Effector memory CD4-positive, alpha-beta T cell (primary cell): Measurements from ENCODE around the gene ARAP1.

Experiments
- DNase-seq, 3 donors: peaks; one replicate each; pipeline ENCODE4 v3.0.0-alpha.2; 2020
- H3K27ac ChIP-seq: 2 replicates; pipeline ENCODE4 v1.7.0; 2013; ENCODE audit warnings: mild to moderate bottlenecking, low read length, moderate library complexity; ENCODE audit not compliant: insufficient read depth, poor library complexity, severe bottlenecking
- H3K27me3 ChIP-seq: replicated peaks from 2 replicates; pipeline ENCODE4 v1.7.0; 2013; ENCODE audit warnings: mild to moderate bottlenecking, low read length; ENCODE audit not compliant: insufficient read depth, control insufficient read depth, poor library complexity, severe bottlenecking
- H3K36me3 ChIP-seq: 2 replicates; pipeline ENCODE4 v1.7.0; 2013; ENCODE audit warnings: mild to moderate bottlenecking, low read length, moderate library complexity; ENCODE audit not compliant: control insufficient read depth, insufficient read depth
- H3K4me1 ChIP-seq: 2 replicates; pipeline ENCODE4 v1.7.0; 2013; ENCODE audit warnings: low read length, mild to moderate bottlenecking; ENCODE audit not compliant: control insufficient read depth, insufficient read depth, poor library complexity, severe bottlenecking
- H3K4me3 ChIP-seq: 2 replicates; pipeline ENCODE4 v1.7.0; 2013; ENCODE audit warnings: low read length, low read depth, mild to moderate bottlenecking; ENCODE audit not compliant: insufficient read depth, poor library complexity, severe bottlenecking
- H3K9me3 ChIP-seq: 2 replicates; pipeline ENCODE4 v1.7.0; 2013; ENCODE audit warnings: mild to moderate bottlenecking, low read length, moderate library complexity; ENCODE audit not compliant: control insufficient read depth

The ARAP1 gene

DNA sequence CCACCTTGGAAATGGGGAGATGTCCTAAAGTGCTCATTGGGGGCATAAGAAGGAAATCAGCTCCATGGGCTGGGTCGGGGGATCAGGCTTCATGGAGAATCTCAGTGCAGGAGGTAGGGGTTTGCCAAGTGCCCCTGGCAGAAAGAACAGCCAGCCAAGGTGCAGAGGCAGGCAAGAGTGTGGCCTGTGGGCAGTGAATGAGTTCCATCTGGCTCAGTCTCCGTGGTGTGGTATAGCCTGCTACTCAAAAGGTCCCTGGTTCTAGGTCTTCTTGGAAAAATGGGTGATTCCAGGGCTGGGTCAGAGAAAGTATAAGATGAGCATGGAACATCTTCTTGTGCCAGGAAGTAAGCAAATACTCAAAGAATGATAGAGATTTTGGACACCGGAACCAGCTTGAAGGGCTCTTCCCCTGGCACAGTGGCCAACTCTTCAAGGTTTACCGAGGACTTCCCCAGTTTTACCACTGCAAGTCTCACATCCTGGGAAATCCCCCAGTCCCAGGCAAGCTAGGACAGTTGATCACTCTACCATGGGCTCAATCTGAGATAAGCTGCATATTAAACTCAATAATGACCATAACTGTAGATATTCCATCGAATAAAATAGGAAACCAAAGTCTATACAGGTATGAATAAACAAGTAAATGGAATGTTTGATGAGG, 10.6 kb upstream of the ARAP1 start:
- H3K4me3 ChIP-seq: no peak overlapping the region
- DNase-seq: no peak
- H3K27ac ChIP-seq: no peak overlapping the region
- H3K36me3 ChIP-seq: no peaks in the 10 kb centered on the region
- H3K4me1 ChIP-seq: no peaks in the 10 kb centered on the region
- H3K9me3 ChIP-seq: no peaks in the 10 kb centered on the region
- H3K27me3 ChIP-seq: no peaks in the 10 kb centered on the region

GRCh38 chr11:72760539-72761405, 8.6 kb upstream of the ARAP1 start:
- no peaks in the 10 kb centered on the region for H3K36me3 ChIP-seq
- no peaks in the 10 kb centered on the region for H3K9me3 ChIP-seq
- no peaks in the 10 kb centered on the region for H3K27me3 ChIP-seq
- H3K4me1 ChIP-seq: no peaks in the 10 kb centered on the region
- no peak overlapping the region for H3K27ac ChIP-seq
- no peak overlapping the region for H3K4me3 ChIP-seq
- no peak for DNase-seq

DNA sequence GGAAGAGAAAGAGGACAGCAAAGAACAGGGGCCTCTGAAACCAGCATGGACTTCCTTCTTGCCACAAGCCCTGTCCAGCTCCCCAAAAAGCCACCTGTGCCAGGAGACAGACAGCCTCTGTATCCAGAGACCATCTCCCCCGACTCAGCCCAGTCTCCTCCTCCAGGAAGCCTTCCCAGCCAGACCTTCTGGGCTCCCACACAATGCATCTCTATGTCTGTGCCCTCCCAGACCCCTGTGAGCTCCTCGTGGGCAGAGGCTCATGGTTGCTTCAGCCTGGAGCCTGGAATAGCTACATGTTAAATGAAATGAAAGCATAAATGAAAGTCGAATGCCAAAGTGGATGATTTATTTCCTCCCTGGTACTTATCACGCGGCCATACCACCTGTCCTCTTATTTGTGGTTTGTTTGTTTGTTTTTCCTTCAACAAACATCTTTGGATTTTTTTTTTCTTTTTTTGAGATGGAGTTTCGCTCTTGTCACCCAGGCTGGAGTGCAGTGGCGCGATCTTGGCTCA, 7.3 kb upstream of the ARAP1 start:
- H3K27me3 ChIP-seq: no peaks in the 10 kb centered on the region
- H3K4me3 ChIP-seq: no peak overlapping the region
- DNase-seq: no peak
- H3K27ac ChIP-seq: no peak overlapping the region
- H3K9me3 ChIP-seq: no peaks in the 10 kb centered on the region
- no peaks in the 10 kb centered on the region for H3K4me1 ChIP-seq
- no peaks in the 10 kb centered on the region for H3K36me3 ChIP-seq

DNA sequence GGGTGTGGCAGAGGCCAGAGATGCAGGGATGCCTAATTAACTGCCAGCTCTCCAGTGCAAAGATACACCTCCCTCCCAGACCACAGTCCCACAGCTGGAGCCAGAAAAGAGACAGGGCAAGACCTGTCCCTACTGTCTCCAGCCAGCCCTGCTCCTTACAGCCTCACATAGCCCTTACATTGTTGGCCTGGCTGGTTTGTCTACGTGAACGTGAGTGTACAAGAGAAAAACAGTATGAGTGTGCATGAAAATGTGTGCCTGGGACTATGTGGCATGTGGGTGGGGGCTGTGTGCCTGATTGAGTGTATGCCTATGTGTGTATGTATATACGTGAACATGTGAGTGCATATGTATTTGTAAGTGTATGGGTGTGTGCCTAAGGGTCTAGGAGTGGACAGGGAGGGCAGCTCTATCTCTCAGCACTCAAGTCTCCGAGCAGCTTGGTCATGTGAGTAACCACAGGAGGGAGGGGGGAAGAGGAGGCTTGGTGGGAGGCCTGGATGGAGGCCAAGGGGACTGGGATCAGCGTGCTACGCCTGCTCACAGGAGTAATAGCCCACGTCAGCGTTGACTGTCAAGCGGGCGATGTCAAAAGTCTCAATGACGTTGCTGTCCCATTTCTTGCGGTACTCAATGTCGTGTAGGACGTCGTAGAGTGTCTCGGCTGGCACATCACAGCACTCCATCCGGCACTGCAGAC, 6.6 kb upstream of the ARAP1 start:
- Histone ChIP-seq H3K4me3 (no peak overlapping the region), H3K9me3 (no peaks in the 10 kb centered on the region), H3K27ac (no peak overlapping the region), H3K4me1 (no peaks in the 10 kb centered on the region), H3K36me3 (no peaks in the 10 kb centered on the region), H3K27me3 (no peaks in the 10 kb centered on the region)
- no peak for DNase-seq

GRCh38 chr11:72758304-72758689, 6.1 kb upstream of the ARAP1 start:
- Histone ChIP-seq H3K9me3 (no peaks in the 10 kb centered on the region), H3K36me3 (no peaks in the 10 kb centered on the region), H3K4me1 (peaks cover 3% of the 10 kb centered on the region), H3K27me3 (no peaks in the 10 kb centered on the region), H3K4me3 (no peak overlapping the region), H3K27ac (no peak overlapping the region)
- DNase-seq: no peak

DNA sequence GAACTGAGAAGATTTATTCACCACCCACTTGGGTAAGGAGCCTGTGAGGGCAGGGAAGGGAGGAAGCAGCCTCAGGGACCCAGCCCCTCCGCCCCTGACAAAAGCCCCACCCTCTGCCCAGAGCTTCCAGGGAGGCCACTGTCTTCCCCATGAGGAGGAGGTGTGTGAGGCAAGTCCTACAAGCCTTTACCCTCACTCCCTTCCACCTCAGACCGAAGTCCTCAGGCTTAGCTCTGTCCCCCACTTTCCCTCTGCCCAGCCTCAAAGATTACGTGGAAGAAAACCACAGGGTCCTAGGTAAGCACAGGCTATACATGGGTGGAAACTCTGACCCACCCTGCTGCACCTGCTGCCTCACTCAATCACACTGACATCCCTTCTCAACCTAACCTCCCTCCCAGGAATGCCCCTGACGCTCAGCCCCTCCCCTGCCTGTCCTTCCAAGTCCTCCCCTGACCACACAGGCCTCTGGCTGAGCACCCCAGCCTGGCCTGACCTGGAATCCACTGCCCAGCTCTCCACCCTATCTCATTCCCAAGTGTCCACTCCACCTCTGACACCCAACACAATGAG, 3.6 kb upstream of the ARAP1 start:
- Histone ChIP-seq H3K9me3 (no peaks in the 10 kb centered on the region), H3K36me3 (no peaks in the 10 kb centered on the region), H3K27me3 (no peaks in the 10 kb centered on the region), H3K4me3 (no peak overlapping the region), H3K4me1 (peaks cover 22% of the 10 kb centered on the region), H3K27ac (no peak overlapping the region)
- no peak for DNase-seq

DNA sequence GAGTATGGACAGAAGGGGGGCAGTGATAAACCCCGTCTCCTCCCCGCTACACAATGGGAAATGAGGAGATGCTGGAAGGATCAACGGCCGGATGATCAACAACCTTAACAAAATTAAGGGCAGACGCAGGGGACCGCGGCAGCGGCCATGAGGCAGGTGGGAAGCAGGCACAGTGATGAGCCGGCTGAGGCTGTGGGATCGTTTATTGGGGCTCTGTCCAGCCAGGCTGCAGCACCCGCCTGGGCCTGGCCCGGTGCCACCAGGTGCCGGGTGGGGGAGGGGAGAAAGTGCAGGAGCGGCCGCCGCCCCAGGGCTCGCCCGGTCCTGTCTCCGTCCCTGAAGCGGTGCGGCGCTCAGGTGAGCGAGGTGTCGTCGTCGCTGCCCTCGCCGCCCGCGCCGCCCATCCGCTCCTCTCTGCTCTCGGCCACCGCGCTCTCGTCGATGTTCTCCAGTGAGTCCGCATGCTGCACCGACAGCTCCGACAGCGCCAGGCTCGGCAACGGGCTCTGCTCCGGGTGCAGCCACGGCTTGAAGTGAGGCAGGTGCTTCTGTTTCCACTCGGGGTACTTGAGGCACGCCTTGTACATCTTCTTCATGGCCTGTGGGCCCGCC, 2.4 kb upstream of the ARAP1 start:
- H3K4me1 ChIP-seq: peaks cover 31% of the 10 kb centered on the region
- H3K27me3 ChIP-seq: no peaks in the 10 kb centered on the region
- no peak for DNase-seq
- H3K4me3 ChIP-seq: no peak overlapping the region
- no peaks in the 10 kb centered on the region for H3K36me3 ChIP-seq
- no peaks in the 10 kb centered on the region for H3K9me3 ChIP-seq
- H3K27ac ChIP-seq: no peak overlapping the region

DNA sequence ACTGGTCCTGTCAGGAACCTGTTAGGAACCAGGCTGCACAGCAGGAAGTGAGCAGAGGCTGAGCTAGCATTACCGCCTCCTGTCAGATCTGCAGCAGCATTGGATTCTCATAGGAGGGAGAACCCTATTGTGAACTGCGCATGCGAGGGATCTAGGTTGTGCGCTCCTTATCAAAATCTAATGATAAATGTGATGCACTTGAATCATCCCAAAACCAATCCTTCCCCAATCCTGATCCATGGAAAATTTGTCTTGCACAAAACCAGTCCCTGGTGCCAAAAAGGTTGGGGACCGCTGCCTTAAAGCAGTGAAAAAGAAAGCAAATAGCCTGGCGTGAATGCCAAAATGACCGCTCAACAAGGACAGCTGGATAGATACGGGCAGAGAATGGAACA, 1.9 kb upstream of the ARAP1 start:
- Histone ChIP-seq H3K4me1 (peaks cover 31% of the 10 kb centered on the region), H3K9me3 (no peaks in the 10 kb centered on the region), H3K27me3 (no peaks in the 10 kb centered on the region), H3K4me3 (no peak overlapping the region), H3K27ac (no peak overlapping the region), H3K36me3 (no peaks in the 10 kb centered on the region)
- no peak for DNase-seq

- Histone ChIP-seq H3K4me1 (peaks cover 31% of the 10 kb centered on the region), H3K9me3 (no peaks in the 10 kb centered on the region), H3K36me3 (no peaks in the 10 kb centered on the region), H3K4me3 (no peak overlapping the region), H3K27me3 (no peaks in the 10 kb centered on the region), H3K27ac (no peak overlapping the region)
- no peak for DNase-seq
These were observed 1.3 kb upstream of the ARAP1 start for GRCh38 chr11:72753341-72754148.
